Testis (tissue), 3 donors: ENCODE data around the gene LRMDA. TPM values are rescaled to one million over a fixed set of nuclear protein-coding genes. Genes with fewer than 3 reads are reported as not detected.

Experiments used
- DNase-seq: peaks from one replicate; pipeline ENCODE4 v3.0.0-alpha.2; 2019
- H3K27ac ChIP-seq, 2 donors: fragments of 200-600 bp; sonication (generic); one replicate each; pipeline ENCODE4 v1.5.1; 2019
- H3K27me3 ChIP-seq: fragments of 200-600 bp; sonication (generic); one replicate; pipeline ENCODE4 v1.5.1; 2019
- H3K36me3 ChIP-seq: fragments of 200-600 bp; sonication (generic); one replicate; pipeline ENCODE4 v1.5.1; 2017; ENCODE audit warnings: low read depth; ENCODE audit errors: missing control alignments
- H3K4me1 ChIP-seq: fragments of 200-600 bp; sonication (generic); one replicate; pipeline ENCODE4 v1.5.1; 2019
- H3K4me3 ChIP-seq, 2 donors: fragments of 200-600 bp; sonication (generic); one replicate each; pipeline ENCODE4 v1.5.1; 2017 to 2019
- H3K9me3 ChIP-seq: fragments of 200-600 bp; sonication (generic); one replicate; pipeline ENCODE4 v1.5.1; 2017
- CTCF ChIP-seq, 3 experiments: fragments of 450-650 bp in 2 of 3; fragments of 200-600 bp in 1 of 3; sonication (generic) in 1 of 3; IDR thresholded peaks; one replicate each; pipeline ENCODE4 v1.5.1; 2016 to 2019; ENCODE audit warnings: antibody characterized with exemption in 3 of 3, mild to moderate bottlenecking in 2 of 3, moderate library complexity in 1 of 3
- POLR2A ChIP-seq: fragments of 450-650 bp; IDR thresholded peaks from one replicate; pipeline ENCODE4 v1.6.1; 2017; ENCODE audit warnings: antibody characterized with exemption, mild to moderate bottlenecking, moderate library complexity
- WGBS, 2 donors: methylation state at CpG; one replicate each; pipeline ENCODE4 v1.1.5; 2018; 5-methylcytosine and 5-hydroxymethylcytosine counted together
- intact Hi-C: fragments of 100-400 bp; cut with DNase I; formaldehyde crosslinking; loops from one replicate; pipeline ENCODE4 v1.15.1; 2023; ENCODE audit warnings: low total_unique reads
- polyA plus RNA-seq: library from polyadenylated mRNA; stranded (reverse); fragments of 350-450 nt; fragmentation: Illumina TruSeq; extraction: RNeasy Lipid Tissue Mini Kit (QIAGEN cat#74804); gene quantifications from one replicate; pipeline ENCODE4 v1.2.3, GENCODE V29; 2014; ENCODE audit warnings: low read depth, low replicate concordance; ENCODE audit not compliant: insufficient read depth
- total RNA-seq, 2 donors: library from RNA; depleted of rRNA; stranded (reverse); fragments of >200 nt; gene quantifications; one replicate each; pipeline ENCODE4 v1.2.3, GENCODE V29; 2016

The LRMDA gene
- total and polyA plus RNA-seq, 3 donors from 2014 or later: 7.6 to 13.8 (median 10.6) TPM

DNA sequence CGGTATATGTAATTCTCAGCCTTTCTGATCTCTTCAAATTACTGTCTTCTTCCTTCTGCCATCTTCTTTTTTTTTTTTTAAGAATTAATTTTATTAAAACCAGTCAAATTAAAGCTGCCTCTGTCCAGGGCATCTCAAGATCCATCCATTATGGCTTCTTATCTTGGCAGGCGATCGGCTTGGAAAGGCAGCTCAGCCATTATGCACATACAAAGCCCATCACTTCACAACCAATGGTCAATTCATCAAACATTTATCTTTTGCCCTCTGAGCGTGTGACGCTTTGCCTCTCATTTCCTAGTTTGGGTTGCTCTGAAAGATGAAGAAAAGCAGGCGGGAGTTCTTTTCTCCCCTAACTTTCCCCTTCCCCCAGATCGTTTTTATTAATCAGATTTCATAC, 591.6 kb downstream of the LRMDA start:
- Histone ChIP-seq H3K27me3 (no peaks in the 10 kb centered on the region), H3K9me3 (no peaks in the 10 kb centered on the region), H3K4me1 (no peaks in the 10 kb centered on the region), H3K27ac (no peak overlapping the region), H3K4me3 (no peak overlapping the region), H3K36me3 (no peaks in the 10 kb centered on the region)
- TF ChIP-seq POLR2A: no peak
- TF ChIP-seq CTCF (IDR thresholded peaks at IDR 0.05): no peak
- 85 to 86% methylated on average over 7 of the region's 7 CpGs for WGBS, 2 donors
- no peak for DNase-seq
- intact Hi-C loops: no loop called here

- H3K4me1 ChIP-seq: no peaks in the 10 kb centered on the region
- intact Hi-C loops: no loop called here
- no peak for TF ChIP-seq POLR2A
- TF ChIP-seq CTCF (IDR thresholded peaks at IDR 0.05): no peak
- no peaks in the 10 kb centered on the region for H3K27me3 ChIP-seq
- no peak for DNase-seq
- H3K4me3 ChIP-seq: no peak overlapping the region
- WGBS, 2 donors: 88 to 90% methylated on average over 15 of the region's 15 CpGs
- H3K36me3 ChIP-seq: no peaks in the 10 kb centered on the region
- no peaks in the 10 kb centered on the region for H3K9me3 ChIP-seq
- H3K27ac ChIP-seq: no peak overlapping the region
These were observed 593.2 kb downstream of the LRMDA start for GRCh38 chr10:76024460-76025123.

- Histone ChIP-seq H3K27me3 (no peaks in the 10 kb centered on the region), H3K9me3 (no peaks in the 10 kb centered on the region), H3K4me3 (no peak overlapping the region), H3K27ac (no peak overlapping the region), H3K36me3 (no peaks in the 10 kb centered on the region), H3K4me1 (no peaks in the 10 kb centered on the region)
- intact Hi-C loops: no loop called here
- 97 to 100% methylated on average over 3 of the region's 3 CpGs for WGBS, 2 donors
- DNase-seq: no peak
- no peak for TF ChIP-seq CTCF (IDR thresholded peaks at IDR 0.05)
- no peak for TF ChIP-seq POLR2A
These were observed 593.7 kb downstream of the LRMDA start for GRCh38 chr10:76025124-76025477.

DNA sequence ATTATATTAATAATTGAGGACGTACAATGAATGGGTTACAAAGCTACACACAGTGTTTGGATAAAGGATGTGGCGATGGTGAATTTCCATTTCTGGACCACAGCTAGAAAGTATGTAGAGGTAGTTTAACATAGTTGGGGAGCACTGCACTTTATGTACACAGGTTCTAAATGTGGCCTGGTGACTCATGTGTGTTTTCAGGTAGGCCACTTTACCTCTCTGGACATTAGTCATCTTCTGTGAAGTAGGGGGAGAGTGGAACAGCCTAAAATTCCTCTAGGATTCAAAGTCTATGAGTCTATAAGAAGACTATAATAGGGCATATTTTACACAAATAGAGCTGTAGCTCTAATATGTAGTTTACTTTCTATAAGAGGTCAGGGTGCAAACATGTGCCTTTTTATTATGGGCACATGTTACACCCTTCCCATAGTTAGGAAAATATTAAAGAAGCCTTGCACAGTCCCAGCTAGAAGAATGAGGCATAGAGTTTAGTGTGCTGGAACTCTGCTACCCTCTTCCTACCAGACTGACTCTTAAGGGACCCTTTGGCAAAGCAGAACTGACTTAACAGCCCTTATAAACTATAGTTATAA, 594.9 kb downstream of the LRMDA start:
- H3K27ac ChIP-seq: no peak overlapping the region
- DNase-seq: no peak
- no peaks in the 10 kb centered on the region for H3K36me3 ChIP-seq
- no peaks in the 10 kb centered on the region for H3K4me1 ChIP-seq
- no peak overlapping the region for H3K4me3 ChIP-seq
- TF ChIP-seq CTCF (IDR thresholded peaks at IDR 0.05) (no peak), POLR2A (no peak)
- H3K27me3 ChIP-seq: no peaks in the 10 kb centered on the region
- intact Hi-C loops: no loop called here
- 68 to 85% methylated on average over 2 of the region's 2 CpGs for WGBS, 2 donors
- H3K9me3 ChIP-seq: no peaks in the 10 kb centered on the region

DNA sequence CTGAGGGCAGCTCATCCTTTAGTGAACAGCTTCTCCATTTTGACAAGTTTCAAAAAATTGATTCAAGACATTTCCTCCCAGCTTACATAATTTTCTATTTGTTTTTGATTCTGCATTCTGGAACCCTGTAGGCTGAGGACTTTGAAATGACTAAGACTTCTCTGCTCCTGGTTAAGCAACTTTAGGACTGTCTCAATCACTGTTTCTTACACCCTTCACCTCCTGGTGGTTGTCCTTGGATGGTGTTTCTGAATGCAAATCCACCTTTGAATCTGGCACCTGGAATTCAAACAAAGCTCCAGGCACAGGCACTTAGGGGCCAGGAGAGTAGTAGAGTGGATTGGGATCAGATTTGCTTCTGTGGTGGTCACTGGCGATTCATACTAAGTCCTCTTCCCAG, 595.5 kb downstream of the LRMDA start:
- no peak overlapping the region for H3K4me3 ChIP-seq
- no peaks in the 10 kb centered on the region for H3K36me3 ChIP-seq
- no peak overlapping the region for H3K27ac ChIP-seq
- WGBS, 2 donors: 93 to 94% methylated on average over 1 of the region's 1 CpG
- no peaks in the 10 kb centered on the region for H3K27me3 ChIP-seq
- no peaks in the 10 kb centered on the region for H3K9me3 ChIP-seq
- no peak for DNase-seq
- no peak for TF ChIP-seq CTCF (IDR thresholded peaks at IDR 0.05)
- TF ChIP-seq POLR2A: no peak
- H3K4me1 ChIP-seq: no peaks in the 10 kb centered on the region
- intact Hi-C loops: no loop called here
